HCT116 (cell line): ENCODE results near the gene TTL. TPM values are rescaled to one million over a fixed set of nuclear protein-coding genes. Genes with fewer than 3 reads are reported as not detected.
"Not testable (repeated sequence)": the region's sequence is repeated elsewhere in the genome, so short reads cannot be mapped to it uniquely, and the experiment has no call there.

ENCODE experiments used
- ATAC-seq: fragments of 200-7000 bp; cut with Tn5 transposase; 2 replicates; pipeline ENCODE4 v1.9.1; 2020; ENCODE audit warnings: mild to moderate bottlenecking, moderate library complexity
- Bru-seq: library from RNA; stranded (reverse); fragments of 400-500 nt; gene quantifications from one replicate; lab custom pipeline; 2021; lab: Mats Ljungman, UMichigan
- BruChase-seq, 2 experiments: library from RNA; stranded (reverse); fragments of 400-500 nt; gene quantifications; one replicate each; lab custom pipeline; 2021; lab: Mats Ljungman, UMichigan
- BruUV-seq: library from RNA; stranded (reverse); fragments of 400-500 nt; replicated peaks from 2 replicates; lab custom pipeline; 2021; lab: Mats Ljungman, UMichigan
- CTCF ChIA-PET: fragments of 300-600 bp; sonication (Branson Sonifier 250); formaldehyde crosslinking; loops from one replicate; lab custom pipeline; 2021; ENCODE audit warnings: antibody characterized with exemption; lab: Charles Lee
- POLR2A ChIA-PET: fragments of 300-600, 350-600 bp; sonication (Branson Sonifier 250); formaldehyde crosslinking; loops from one replicate; lab custom pipeline; 2021; ENCODE audit warnings: antibody characterized with exemption; lab: Charles Lee
- RAD21 ChIA-PET, 2 experiments: fragments of 300-600 bp; sonication (Branson Sonifier 250); formaldehyde crosslinking; loops; one replicate each; lab custom pipeline; 2023; ENCODE audit warnings: low total read pairs in 2 of 2; ENCODE audit not compliant: uncharacterized antibody in 2 of 2, unreplicated experiment in 2 of 2, low non-redundant PET in 1 of 2; lab: Charles Lee
- DNase-seq: peaks from one replicate; pipeline ENCODE4 v3.0.0-alpha.2; 2010; ENCODE audit warnings: low read depth, low spot score
- H2AFZ ChIP-seq: fragments of 200-600 bp; shearing (Covaris generic), sonication (generic); 2 replicates; pipeline ENCODE4 v1.6.1; 2017; ENCODE audit warnings: low read depth, mixed run types, mixed read lengths, antibody characterized with exemption, low read length; ENCODE audit not compliant: poor library complexity, severe bottlenecking
- H3K27ac ChIP-seq: 2 replicates; pipeline ENCODE4 v1.5.1; 2012; ENCODE audit warnings: low read depth, low read length
- H3K27me3 ChIP-seq: fragments of 200-600 bp; sonication (generic); 2 replicates; pipeline ENCODE4 v1.6.1; 2016; ENCODE audit warnings: mixed run types, low read length, mixed read lengths; ENCODE audit not compliant: insufficient read depth
- H3K36me3 ChIP-seq, 2 experiments: fragments of 200-500 bp in 1 of 2; fragments of 200-600 bp in 1 of 2; sonication (Bioruptor generic) in 1 of 2; sonication (generic) in 1 of 2; 2 replicates each; pipeline versions ENCODE4 v1.5.1 to v1.6.1; 2014 to 2016; ENCODE audit warnings: low read length in 2 of 2, inconsistent platforms in 1 of 2, mixed read lengths in 1 of 2, mixed run types in 1 of 2; ENCODE audit not compliant: insufficient read depth in 2 of 2, control insufficient read depth in 1 of 2
- H3K4me1 ChIP-seq, 2 experiments: fragments of 200-600 bp in 1 of 2; sonication (generic) in 1 of 2; 2 replicates each; pipeline versions ENCODE4 v1.5.1 to v1.6.1; 2012 to 2017; ENCODE audit warnings: low read length in 2 of 2, inconsistent platforms in 1 of 2, mild to moderate bottlenecking in 1 of 2, mixed read lengths in 1 of 2, mixed run types in 1 of 2, moderate library complexity in 1 of 2; ENCODE audit not compliant: insufficient read depth in 2 of 2, control insufficient read depth in 1 of 2
- H3K4me2 ChIP-seq: fragments of 200-600 bp; sonication (generic); 2 replicates; pipeline ENCODE4 v1.6.1; 2017; ENCODE audit warnings: mixed run types, low read length, mixed read lengths
- H3K4me3 ChIP-seq, 2 experiments: fragments of 200-600 bp in 1 of 2; sonication (generic) in 1 of 2; replicated peaks in 1 of 2; 2 replicates each; pipeline ENCODE4 v1.5.1; 2011 to 2016; ENCODE audit warnings: low read length in 2 of 2, control low read depth in 1 of 2, low read depth in 1 of 2, mild to moderate bottlenecking in 1 of 2, mixed read lengths in 1 of 2, mixed run types in 1 of 2
- H3K79me2 ChIP-seq: fragments of 200-600 bp; sonication (generic); 2 replicates; pipeline ENCODE4 v1.6.1; 2017; ENCODE audit warnings: mild to moderate bottlenecking, mixed run types, low read length, moderate library complexity, mixed read lengths; ENCODE audit not compliant: insufficient read depth
- H3K9ac ChIP-seq: fragments of 200-600 bp; sonication (generic); 2 replicates; pipeline ENCODE4 v1.6.1; 2016; ENCODE audit warnings: low read length, mixed read lengths
- H3K9me2 ChIP-seq: fragments of 200-600 bp; sonication (generic), shearing (Covaris generic); 2 replicates; pipeline ENCODE4 v1.6.1; 2017; ENCODE audit warnings: mixed run types, mild to moderate bottlenecking, moderate library complexity; ENCODE audit not compliant: insufficient read depth
- H3K9me3 ChIP-seq, 2 experiments: fragments of 200-500 bp in 1 of 2; fragments of 200-600 bp in 1 of 2; sonication (Bioruptor generic) in 1 of 2; sonication (generic) in 1 of 2; 2 replicates each; pipeline ENCODE4 v1.6.1; 2014 to 2017; ENCODE audit warnings: low read length in 2 of 2, mixed read lengths in 2 of 2, inconsistent platforms in 1 of 2, low read depth in 1 of 2, mild to moderate bottlenecking in 1 of 2, mixed run types in 1 of 2, moderate library complexity in 1 of 2; ENCODE audit not compliant: control insufficient read depth in 1 of 2, insufficient read depth in 1 of 2
- H4K20me1 ChIP-seq: fragments of 200-600 bp; sonication (generic), shearing (Covaris generic); 2 replicates; pipeline ENCODE4 v1.6.1; 2017; ENCODE audit warnings: mixed run types, mild to moderate bottlenecking, moderate library complexity; ENCODE audit not compliant: insufficient read depth
- EGR1 ChIP-seq: IDR thresholded peaks from 2 replicates; pipeline ENCODE4 v1.6.1; 2012; ENCODE audit warnings: low read depth
- POLR2AphosphoS5 ChIP-seq: IDR thresholded peaks from 2 replicates; pipeline ENCODE4 v1.6.1; 2011; ENCODE audit warnings: mild to moderate bottlenecking, low read depth, low read length, moderate library complexity
- SRF ChIP-seq: IDR thresholded peaks from 2 replicates; pipeline ENCODE4 v1.6.1; 2012; ENCODE audit warnings: low read depth
- intact Hi-C: fragments of 100-400 bp; cut with micrococcal nuclease; formaldehyde crosslinking; loops from 2 replicates; pipeline ENCODE4 v1.10.0; 2022
- long read RNA-seq: library from polyadenylated mRNA; unstranded; transcript quantifications from one replicate; pipeline ENCODE4 v2.0.0, GENCODE V29; 2021; ENCODE audit not compliant: unreplicated experiment
- polyA plus RNA-seq: library from polyadenylated mRNA; unstranded; fragments of >200 nt; gene quantifications from 2 replicates; pipeline ENCODE4 v1.2.1, GENCODE V29; 2012; ENCODE audit warnings: missing spikeins
- total RNA-seq: library from RNA; stranded (reverse); gene quantifications from one replicate; pipeline ENCODE4 v1.2.1, GENCODE V29; 2021; ENCODE audit not compliant: unreplicated experiment

The TTL gene
- total RNA-seq (58.7 TPM), Bru-seq, nascent RNA (percentile 81 among the genes with signal in this experiment), BruChase-seq, experiment 1, labeled RNA remaining after a 6-hour chase (percentile 91 among the genes with signal in this experiment), BruChase-seq, experiment 2, labeled RNA remaining after a 2-hour chase (percentile 87 among the genes with signal in this experiment)
- polyA plus RNA-seq = 13.2 and 18.0 TPM in 2 replicates
- long read RNA-seq, full-length matches to known transcripts = 15 of 67 reads
- long read RNA-seq, partial matches to known transcripts = 2 of 67 reads
- long read RNA-seq, other reads (novel, unspliced or antisense) = 50 of 67 reads

DNA sequence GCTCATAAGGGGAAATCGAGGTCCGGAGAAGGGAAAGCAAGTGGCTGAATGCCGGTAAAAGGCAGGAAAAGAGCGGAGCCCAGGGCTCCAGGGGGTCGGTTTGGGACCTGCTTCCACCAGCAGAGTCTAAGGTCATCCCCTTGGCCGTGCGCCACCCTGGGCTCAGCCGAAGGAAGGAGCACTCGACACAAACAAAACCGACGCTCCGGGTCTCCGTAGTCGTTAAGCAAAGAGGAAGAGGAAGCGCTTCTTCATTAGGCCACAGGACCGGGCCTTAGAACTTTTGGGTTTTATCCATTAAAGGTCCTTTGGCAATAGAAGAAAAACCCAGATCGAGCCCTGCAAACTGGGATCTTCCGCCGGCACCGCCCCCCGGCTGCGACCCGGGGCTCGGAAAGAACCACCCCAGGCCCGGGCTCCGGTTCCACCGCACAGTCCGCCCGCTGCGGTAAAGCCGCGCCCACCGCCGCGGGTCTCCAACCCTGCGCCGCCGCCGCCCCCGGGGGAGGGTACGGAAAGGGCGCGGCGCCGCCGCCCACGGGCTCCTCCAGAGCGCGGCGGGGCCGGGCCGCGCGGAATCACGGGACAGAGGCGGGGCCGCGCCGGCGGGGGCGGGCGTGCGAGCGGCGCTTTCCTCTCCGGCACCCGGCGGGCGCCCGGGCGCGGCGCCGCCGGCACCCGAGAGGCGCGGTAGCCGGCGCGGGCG is at the start of gene TTL:
Gene TTL (plus strand): TSS at position 629 of the 706 bp plus-strand sequence. CDS start 189 bp downstream, outside the sequence.
- Histone ChIP-seq H3K4me3 (peak within 1 kb of the TSS; percentile 83 to 88), H3K4me1 (peaks cover 15 to 24% of the 10 kb centered on the region in 2 experiments; a peak in 3 of 4 replicates), H3K9ac (peak within 1 kb of the TSS; percentile 81), H3K9me2 (no peaks in the 10 kb centered on the region), H3K36me3 (peaks cover 0 to 6% of the 10 kb centered on the region in 2 experiments; a peak in 1 of 4 replicates), H3K79me2 (peaks cover 42% of the 10 kb centered on the region), H3K27ac (peak within 1 kb of the TSS; percentile 87), H3K27me3 (no peaks in the 10 kb centered on the region), H3K9me3 (no peaks in the 10 kb centered on the region), H2AFZ (peak within 1 kb of the TSS; percentile 71), H4K20me1 (no peaks in the 10 kb centered on the region), H3K4me2 (peak within 1 kb of the TSS; percentile 92)
- POLR2A ChIA-PET = interaction anchor here (1.1 kb wide), 1 partner anchor 427 kb away, joined by 3 read pairs; no protein-coding TSS in a partner anchor
- intact Hi-C loops = loop anchor here (2.0 to 5.0 kb wide), 4 partner anchors 61 to 246 kb away; partner anchors contain the start of genes POLR1B and ZC3H8
- RAD21 ChIA-PET = interaction anchor here in 1 of 2 experiments (0.6 kb wide), 1 partner anchor 64 kb away, joined by 3 read pairs; no protein-coding TSS in a partner anchor
- TSS peak; percentile 82 for BruUV-seq
- DNase-seq (no peak), ATAC-seq (peak; percentile 73)
- TF ChIP-seq POLR2AphosphoS5 (peak; percentile 73), SRF (no peak), EGR1 (peak; percentile 85)
- CTCF ChIA-PET = interaction anchor here (1.0 to 2.6 kb wide), 3 partner anchors 12 to 96 kb away, joined by 3 to 8 read pairs (median 3); no protein-coding TSS in a partner anchor

- H3K79me2 ChIP-seq, H3K36me3 ChIP-seq, H3K4me1 ChIP-seq, ATAC-seq, DNase-seq, H3K9me3 ChIP-seq, H3K9me2 ChIP-seq, H2AFZ ChIP-seq, BruUV-seq, POLR2A ChIA-PET, H4K20me1 ChIP-seq, H3K27ac ChIP-seq, RAD21 ChIA-PET, H3K27me3 ChIP-seq: not testable (repeated sequence)
- H3K9ac ChIP-seq = peak overlapping the region; percentile 36; the same call in 1 of the 2 replicates
- CTCF ChIA-PET = interaction anchor here (0.8 kb wide), 1 partner anchor 310 kb away, joined by 3 read pairs; no protein-coding TSS in a partner anchor
- peak overlapping the region; percentile 43 to 53 for H3K4me3 ChIP-seq
- intact Hi-C loops = loop anchor here (5.0 kb wide), 2 partner anchors 175 to 310 kb away; partner anchors contain the start of gene ZC3H8
- peak overlapping the region; percentile 49 for H3K4me2 ChIP-seq
Measured at GRCh38 chr2:112432390-112432734, 49.6 kb upstream of the TTL start.
